Transverse colon (tissue), 4 donors: ENCODE measurements around the gene FLYWCH1.

Experiments
- CTCF ChIP-seq, 5 experiments: fragments of 200-600 bp in 3 of 5; fragments of 450-650 bp in 2 of 5; sonication (generic) in 3 of 5; IDR thresholded peaks; 1 replicate in 2 of 5; 2 replicates in 3 of 5; pipeline ENCODE4 v1.5.1; 2016 to 2017; ENCODE audit warnings: antibody characterized with exemption in 5 of 5, inconsistent platforms in 3 of 5, mild to moderate bottlenecking in 2 of 5, moderate library complexity in 1 of 5
- EP300 ChIP-seq: sonication (generic); formaldehyde crosslinking; IDR thresholded peaks from one replicate; pipeline ENCODE4 v1.6.1; 2017; ENCODE audit warnings: antibody characterized with exemption, low read depth
- POLR2A ChIP-seq: fragments of 450-650 bp; IDR thresholded peaks from one replicate; pipeline ENCODE4 v1.6.1; 2016; ENCODE audit warnings: antibody characterized with exemption, mild to moderate bottlenecking, moderate library complexity
- POLR2AphosphoS5 ChIP-seq, 3 donors: sonication (generic); formaldehyde crosslinking; IDR thresholded peaks; one replicate each; pipeline ENCODE4 v1.6.1; 2016; ENCODE audit warnings: antibody characterized with exemption in 3 of 3

- TF ChIP-seq POLR2A (no peak), CTCF (IDR thresholded peaks at IDR 0.05) (peak; percentile 92 to 99 (median 94)), POLR2AphosphoS5 (IDR thresholded peaks at IDR 0.05) (peak in 1 of 3 donors; percentile 12), EP300 (no peak)
These were observed 36.8 kb upstream of the FLYWCH1 start for GRCh38 chr16:2874912-2875362.
